ENCODE measurements around the gene UBE2N.

DNA sequence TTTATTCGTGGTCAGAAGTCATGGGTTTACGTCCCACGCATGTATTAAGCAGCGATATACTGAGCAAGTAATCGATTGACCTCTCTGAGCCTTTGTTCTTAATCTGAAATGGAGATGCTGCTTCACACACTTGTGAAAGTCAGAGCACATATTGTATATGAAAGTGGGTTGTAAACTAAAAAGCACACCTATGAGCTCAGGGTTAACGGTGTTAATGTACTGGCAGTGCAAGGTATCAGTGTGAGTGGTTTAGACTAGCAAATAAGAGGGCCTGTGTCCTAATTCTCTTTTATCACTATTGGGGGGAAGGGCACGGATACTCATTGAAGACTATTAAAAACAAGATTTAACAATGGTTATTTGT lies 26.2 kb upstream of the UBE2N start:
- no peak for TF ChIP-seq EZH2phosphoT487 (IDR thresholded peaks at IDR 0.05; ENCODE audit: borderline replicate concordance)
- no peak for TF ChIP-seq CTCF (conservative IDR thresholded peaks at IDR 0.05; ENCODE audit: low read length)

Measured in Loucy (cell line).